ENCODE data around the gene PPP1R37.
A peak's percentile ranks its signal among the peaks of the same experiment; 100 is the strongest.

Gene PPP1R37

GRCh38 chr19:45051929-45052579, 40.9 kb upstream of the PPP1R37 start:
- H3K27ac ChIP-seq (ENCODE audit: low read depth, low read length) = peak overlapping the region; percentile 62
- H3F3A ChIP-seq (ENCODE audit: control insufficient read depth, insufficient read depth) = peaks cover 7% of the 10 kb centered on the region
- no peak for TF ChIP-seq CTCF (IDR thresholded peaks at IDR 0.05; ENCODE audit: low read depth, low read length, poor library complexity, severe bottlenecking)
- TF ChIP-seq EZH2phosphoT487 (IDR thresholded peaks at IDR 0.05; ENCODE audit: borderline replicate concordance, low read length) = no peak
- H3K79me2 ChIP-seq (ENCODE audit: control insufficient read depth, low read length) = peaks cover 73% of the 10 kb centered on the region
- peak overlapping the region; percentile 34; the same call in 1 of the 2 replicates for H3K4me3 ChIP-seq (ENCODE audit: low read length)
- H3K36me3 ChIP-seq (ENCODE audit: control insufficient read depth, low read length) = peaks cover 80% of the 10 kb centered on the region
- H3K4me2 ChIP-seq (ENCODE audit: low read length) = peak overlapping the region; percentile 51
- peaks cover 71% of the 10 kb centered on the region for H3K4me1 ChIP-seq (ENCODE audit: control insufficient read depth, low read length)
- no peaks in the 10 kb centered on the region for H3K9me2 ChIP-seq (replicated peaks; ENCODE audit: control insufficient read depth, low read length)
- no peaks in the 10 kb centered on the region for H3K27me3 ChIP-seq (ENCODE audit: control insufficient read depth, low read length)
- H4K20me1 ChIP-seq (ENCODE audit: control insufficient read depth, insufficient read depth, low read depth, low read length) = no peaks in the 10 kb centered on the region; the same call in 1 of the 2 replicates
- H3K9me3 ChIP-seq (ENCODE audit: control insufficient read depth, insufficient read depth, low read length) = no peaks in the 10 kb centered on the region

- peaks cover 38% of the 10 kb centered on the region for H3K4me1 ChIP-seq (ENCODE audit: control insufficient read depth, low read length)
- H3K9me2 ChIP-seq (replicated peaks; ENCODE audit: control insufficient read depth, low read length) = no peaks in the 10 kb centered on the region
- peaks cover 92% of the 10 kb centered on the region for H3K36me3 ChIP-seq (ENCODE audit: control insufficient read depth, low read length)
- H3K27me3 ChIP-seq (ENCODE audit: control insufficient read depth, low read length) = no peaks in the 10 kb centered on the region
- no peak overlapping the region for H3K4me3 ChIP-seq (ENCODE audit: low read length)
- peaks cover 49% of the 10 kb centered on the region for H3K79me2 ChIP-seq (ENCODE audit: control insufficient read depth, low read length)
- peaks cover 3% of the 10 kb centered on the region; the same call in 1 of the 2 replicates for H3F3A ChIP-seq (ENCODE audit: control insufficient read depth, insufficient read depth)
- no peak for TF ChIP-seq EZH2phosphoT487 (IDR thresholded peaks at IDR 0.05; ENCODE audit: borderline replicate concordance, low read length)
- TF ChIP-seq CTCF (IDR thresholded peaks at IDR 0.05; ENCODE audit: low read depth, low read length, poor library complexity, severe bottlenecking) = no peak
- H3K9me3 ChIP-seq (ENCODE audit: control insufficient read depth, insufficient read depth, low read length) = no peaks in the 10 kb centered on the region
- H4K20me1 ChIP-seq (ENCODE audit: control insufficient read depth, insufficient read depth, low read depth, low read length) = peaks cover 3% of the 10 kb centered on the region
- peak overlapping the region; percentile 47 for H3K27ac ChIP-seq (ENCODE audit: low read depth, low read length)
- H3K4me2 ChIP-seq (ENCODE audit: low read length) = no peak overlapping the region
Measured at GRCh38 chr19:45056831-45057230, 36.1 kb upstream of the PPP1R37 start.

GRCh38 chr19:45057444-45057843, 35.5 kb upstream of the PPP1R37 start:
- H3K9me3 ChIP-seq (ENCODE audit: control insufficient read depth, insufficient read depth, low read length) = no peaks in the 10 kb centered on the region
- no peaks in the 10 kb centered on the region for H3K27me3 ChIP-seq (ENCODE audit: control insufficient read depth, low read length)
- peak overlapping the region; percentile 47 for H3K27ac ChIP-seq (ENCODE audit: low read depth, low read length)
- peaks cover 3% of the 10 kb centered on the region for H4K20me1 ChIP-seq (ENCODE audit: control insufficient read depth, insufficient read depth, low read depth, low read length)
- H3K79me2 ChIP-seq (ENCODE audit: control insufficient read depth, low read length) = peaks cover 46% of the 10 kb centered on the region
- H3K9me2 ChIP-seq (replicated peaks; ENCODE audit: control insufficient read depth, low read length) = no peaks in the 10 kb centered on the region
- no peak for TF ChIP-seq CTCF (IDR thresholded peaks at IDR 0.05; ENCODE audit: low read depth, low read length, poor library complexity, severe bottlenecking)
- TF ChIP-seq EZH2phosphoT487 (IDR thresholded peaks at IDR 0.05; ENCODE audit: borderline replicate concordance, low read length) = no peak
- peaks cover 3% of the 10 kb centered on the region; the same call in 1 of the 2 replicates for H3F3A ChIP-seq (ENCODE audit: control insufficient read depth, insufficient read depth)
- H3K36me3 ChIP-seq (ENCODE audit: control insufficient read depth, low read length) = peaks cover 90% of the 10 kb centered on the region
- peaks cover 31% of the 10 kb centered on the region for H3K4me1 ChIP-seq (ENCODE audit: control insufficient read depth, low read length)
- no peak overlapping the region for H3K4me3 ChIP-seq (ENCODE audit: low read length)
- H3K4me2 ChIP-seq (ENCODE audit: low read length) = no peak overlapping the region
